ENCODE data around the gene PHACTR1. TPM values are rescaled to one million over a fixed set of nuclear protein-coding genes. Genes with fewer than 3 reads are reported as not detected.

PHACTR1 gene
- total RNA-seq, 4 donors from 2014 or later, result 2.6 to 11.2 (median 4.9) TPM

DNA sequence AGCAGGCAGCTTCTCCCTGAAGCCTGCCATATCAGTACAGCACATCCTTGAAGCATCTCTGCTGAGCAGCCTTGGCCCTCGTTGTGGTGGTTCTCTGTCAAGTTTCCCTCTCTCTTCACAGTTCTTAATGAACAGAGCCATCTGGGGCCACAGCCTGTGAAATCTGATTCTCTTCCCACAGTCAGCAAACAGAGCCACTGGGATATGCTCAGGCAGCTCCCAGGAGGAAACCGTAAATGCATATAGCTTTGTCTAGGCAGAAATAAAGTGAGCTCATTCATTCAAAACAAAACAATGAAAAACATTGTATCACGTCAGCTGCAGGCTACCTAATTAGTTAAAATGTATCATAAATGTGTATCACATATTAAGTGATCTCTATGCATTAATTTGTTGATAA, 531.5 kb downstream of the PHACTR1 start:
- TF ChIP-seq, protein P1, sequence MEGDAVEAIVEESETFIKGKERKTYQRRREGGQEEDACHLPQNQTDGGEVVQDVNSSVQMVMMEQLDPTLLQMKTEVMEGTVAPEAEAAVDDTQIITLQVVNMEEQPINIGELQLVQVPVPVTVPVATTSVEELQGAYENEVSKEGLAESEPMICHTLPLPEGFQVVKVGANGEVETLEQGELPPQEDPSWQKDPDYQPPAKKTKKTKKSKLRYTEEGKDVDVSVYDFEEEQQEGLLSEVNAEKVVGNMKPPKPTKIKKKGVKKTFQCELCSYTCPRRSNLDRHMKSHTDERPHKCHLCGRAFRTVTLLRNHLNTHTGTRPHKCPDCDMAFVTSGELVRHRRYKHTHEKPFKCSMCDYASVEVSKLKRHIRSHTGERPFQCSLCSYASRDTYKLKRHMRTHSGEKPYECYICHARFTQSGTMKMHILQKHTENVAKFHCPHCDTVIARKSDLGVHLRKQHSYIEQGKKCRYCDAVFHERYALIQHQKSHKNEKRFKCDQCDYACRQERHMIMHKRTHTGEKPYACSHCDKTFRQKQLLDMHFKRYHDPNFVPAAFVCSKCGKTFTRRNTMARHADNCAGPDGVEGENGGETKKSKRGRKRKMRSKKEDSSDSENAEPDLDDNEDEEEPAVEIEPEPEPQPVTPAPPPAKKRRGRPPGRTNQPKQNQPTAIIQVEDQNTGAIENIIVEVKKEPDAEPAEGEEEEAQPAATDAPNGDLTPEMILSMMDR (IDR thresholded peaks at IDR 0.05; ENCODE audit: low read depth), result no peak

DNA sequence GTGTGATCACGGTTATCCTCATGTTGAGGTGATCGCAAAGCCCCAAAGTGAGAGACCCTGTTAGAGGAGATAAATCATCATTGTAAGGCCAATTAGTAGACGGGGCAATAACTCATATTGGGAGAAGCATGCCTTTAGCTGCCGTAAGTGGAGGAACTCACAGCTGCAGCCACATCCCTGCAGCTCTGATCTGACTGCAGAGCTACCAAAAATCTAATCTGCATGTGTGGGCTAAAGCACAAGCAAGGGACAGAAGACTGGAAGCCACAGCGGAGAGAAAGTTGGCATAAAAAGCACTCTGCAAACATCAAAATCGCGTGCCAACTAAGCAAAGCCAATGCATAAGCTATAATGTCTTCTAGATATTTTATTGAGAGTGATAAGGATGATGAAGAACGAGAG, 532.0 kb downstream of the PHACTR1 start:
- TF ChIP-seq, protein P1 (IDR thresholded peaks at IDR 0.05; ENCODE audit: low read depth), result no peak

DNA sequence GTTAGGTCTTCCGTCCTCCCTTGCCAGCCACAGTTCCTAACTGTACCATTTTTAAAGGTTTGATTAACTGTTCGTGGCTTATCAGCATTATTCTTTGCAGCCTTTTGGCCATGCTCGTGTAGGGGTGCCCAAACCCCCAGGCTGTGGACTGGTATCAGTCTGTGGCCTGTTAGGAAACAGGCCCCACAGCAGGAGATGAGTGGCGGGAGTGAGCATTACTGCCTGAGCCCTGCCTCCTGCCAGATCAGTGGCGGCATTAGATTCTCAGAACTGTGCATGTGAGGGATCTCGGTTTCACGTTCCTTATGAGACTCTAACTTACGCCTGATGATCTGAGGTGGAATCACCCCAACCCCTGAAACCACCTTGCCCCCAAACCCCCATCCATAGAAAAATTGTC, 532.4 kb downstream of the PHACTR1 start:
- TF ChIP-seq, protein P1 (IDR thresholded peaks at IDR 0.05; ENCODE audit: low read depth), result no peak

DNA sequence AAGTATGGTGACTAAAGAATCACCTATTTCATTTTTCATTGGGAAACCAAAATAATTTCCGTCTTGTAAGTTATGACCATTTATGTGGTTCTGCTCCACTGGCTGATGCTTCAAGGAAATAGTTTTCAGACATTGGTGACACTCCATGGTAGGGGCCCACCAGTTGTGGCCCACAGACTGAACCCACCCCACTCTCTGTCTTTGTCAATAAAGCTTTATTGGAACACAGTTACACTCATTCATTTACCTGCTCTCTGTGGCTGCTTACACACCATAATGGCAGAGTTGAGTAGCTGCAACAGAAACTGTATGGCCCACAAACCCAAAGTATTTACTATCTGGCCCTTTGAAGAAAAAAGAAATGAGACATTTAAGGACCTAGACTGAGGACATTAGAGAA, 533.2 kb downstream of the PHACTR1 start:
- TF ChIP-seq, protein P1 (IDR thresholded peaks at IDR 0.05; ENCODE audit: low read depth), result no peak

DNA sequence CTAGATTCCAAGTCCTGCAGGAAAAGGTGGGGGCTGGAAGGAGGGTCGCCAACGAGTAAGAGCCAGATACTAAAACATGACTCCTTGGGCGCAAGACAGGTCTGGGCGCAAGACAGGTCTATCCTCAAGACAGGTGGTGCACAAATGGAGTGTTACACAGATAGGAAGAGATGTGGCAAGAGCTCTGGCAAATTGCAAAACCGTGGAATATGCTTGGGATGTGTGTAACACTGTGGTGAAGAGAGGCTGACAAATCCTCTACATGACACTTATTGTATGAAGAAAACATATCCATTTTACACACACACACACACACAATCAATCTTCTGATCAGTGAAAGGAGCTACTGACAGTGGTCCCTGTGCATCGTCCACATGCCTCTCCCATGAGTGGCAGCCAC, 534.1 kb downstream of the PHACTR1 start:
- TF ChIP-seq, protein P1 (IDR thresholded peaks at IDR 0.05; ENCODE audit: low read depth), result no peak

DNA sequence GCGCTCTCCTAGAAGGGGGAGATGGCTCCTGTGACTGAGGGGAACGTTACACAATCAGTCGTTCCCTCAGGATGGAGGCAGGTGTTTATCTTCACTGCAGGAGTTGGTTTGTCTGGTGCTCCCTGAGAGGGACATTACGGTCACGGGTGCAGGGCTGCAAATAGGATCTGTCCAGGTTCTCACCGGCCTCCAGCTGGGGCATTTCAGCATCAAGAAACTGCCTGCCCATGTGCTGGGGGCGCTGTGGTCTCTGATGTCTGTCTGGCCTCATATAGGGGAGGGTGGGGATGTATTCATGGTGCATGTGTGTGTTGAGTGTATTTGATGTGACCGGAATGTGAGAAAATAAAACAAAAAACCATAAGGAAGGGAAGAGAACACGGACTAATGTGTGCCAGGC, 534.7 kb downstream of the PHACTR1 start:
- TF ChIP-seq, protein P1 (IDR thresholded peaks at IDR 0.05; ENCODE audit: low read depth), result no peak

DNA sequence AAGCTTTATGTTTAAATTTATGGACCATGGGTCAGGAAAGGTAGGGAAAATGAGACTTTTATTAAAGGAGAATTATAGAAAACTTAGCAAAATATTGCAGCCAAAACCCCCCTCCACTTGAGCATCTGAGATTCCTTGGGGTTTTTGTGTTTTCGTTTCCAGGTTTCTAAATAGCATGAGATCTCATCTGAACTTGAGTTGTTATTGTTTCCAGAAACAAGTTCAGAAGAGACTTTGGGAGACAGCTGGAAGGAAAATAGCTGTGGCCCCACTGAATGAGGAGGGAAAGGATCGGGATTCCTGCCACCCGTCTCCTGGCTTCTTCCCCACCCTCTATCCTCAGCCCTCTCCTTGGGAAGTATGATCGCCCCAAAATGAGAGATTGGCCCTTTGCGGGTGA, 536.2 kb downstream of the PHACTR1 start:
- TF ChIP-seq, protein P1 (IDR thresholded peaks at IDR 0.05; ENCODE audit: low read depth), result no peak

All from subcutaneous adipose tissue (tissue), 4 donors.